ENCODE data around the gene CTSD.

CTSD gene

DNA sequence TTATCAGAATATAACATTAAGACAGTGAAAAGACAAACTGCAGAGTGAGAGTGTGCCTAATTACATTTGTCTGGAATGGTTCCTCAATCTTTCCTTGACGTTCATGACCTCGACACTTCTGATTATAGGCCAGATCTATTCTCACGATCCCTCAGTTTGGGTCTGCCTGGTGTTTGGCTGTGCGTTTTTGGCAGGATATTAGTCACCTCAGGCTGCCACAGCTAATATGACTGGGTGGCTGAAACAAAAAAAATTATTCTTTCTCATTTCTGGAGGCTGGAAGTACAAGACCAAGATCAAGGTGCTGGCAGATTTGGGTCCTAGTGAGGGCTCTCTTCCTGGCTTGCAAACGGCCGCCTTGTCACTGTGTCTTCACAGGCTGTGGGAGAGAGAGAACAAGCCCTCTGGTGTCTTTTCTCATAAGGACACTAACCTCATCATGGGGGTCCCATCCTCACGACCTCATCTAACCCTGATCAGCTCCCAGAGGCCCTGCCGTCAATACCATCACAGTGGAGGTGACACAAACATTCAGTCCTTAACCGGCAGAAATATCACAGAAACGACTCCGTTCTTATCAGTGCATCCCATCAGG is 36.5 kb downstream of the CTSD start:
- DNase-seq = peak; percentile 54

DNA sequence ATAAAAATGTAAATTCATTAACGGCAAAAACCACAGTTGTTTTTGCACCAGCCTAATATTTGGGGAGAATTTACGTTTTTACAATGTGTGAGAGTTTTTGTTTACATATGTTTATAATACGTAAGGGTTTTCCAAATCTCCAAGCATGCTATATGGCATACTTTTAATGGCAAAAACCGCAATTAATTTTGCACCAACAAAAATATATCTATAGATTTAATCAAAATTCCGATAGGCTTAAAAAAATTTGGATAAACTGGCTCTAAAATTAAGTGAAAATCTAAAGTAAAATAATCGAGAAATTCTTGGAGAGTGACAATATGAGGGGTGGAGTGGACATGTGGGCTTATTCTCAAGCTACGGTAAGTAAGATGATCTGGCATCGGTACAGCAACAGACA is 43.9 kb downstream of the CTSD start:
- no peak for DNase-seq

- DNase-seq = no peak
Measured at GRCh38 chr11:1718326-1718725, 45.4 kb downstream of the CTSD start.

GRCh38 chr11:1717745-1718144 is 46.0 kb downstream of the CTSD start:
- no peak for DNase-seq

GRCh38 chr11:1714908-1715885 is 48.5 kb downstream of the CTSD start:
- no peak for DNase-seq

DNA sequence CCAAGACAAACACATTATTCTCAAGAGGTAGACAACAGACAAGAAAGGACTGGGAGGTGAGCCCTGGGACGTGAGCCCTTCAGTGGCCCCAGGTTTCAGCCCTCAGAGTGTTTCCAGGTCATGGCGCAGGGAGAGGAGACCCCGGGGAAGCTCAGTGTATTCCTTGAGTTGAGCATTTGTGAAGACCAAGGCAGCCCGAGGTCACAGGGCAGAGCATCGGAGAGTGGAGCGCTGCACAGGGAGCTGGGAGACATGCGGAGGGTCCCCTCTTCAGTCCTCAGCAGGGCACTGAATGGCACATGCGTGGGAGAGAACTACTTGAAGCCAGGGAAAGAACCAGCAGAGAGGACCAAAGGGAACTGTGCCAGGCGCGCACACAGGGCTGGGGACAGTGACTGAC is 55.0 kb downstream of the CTSD start:
- DNase-seq = no peak

DNA sequence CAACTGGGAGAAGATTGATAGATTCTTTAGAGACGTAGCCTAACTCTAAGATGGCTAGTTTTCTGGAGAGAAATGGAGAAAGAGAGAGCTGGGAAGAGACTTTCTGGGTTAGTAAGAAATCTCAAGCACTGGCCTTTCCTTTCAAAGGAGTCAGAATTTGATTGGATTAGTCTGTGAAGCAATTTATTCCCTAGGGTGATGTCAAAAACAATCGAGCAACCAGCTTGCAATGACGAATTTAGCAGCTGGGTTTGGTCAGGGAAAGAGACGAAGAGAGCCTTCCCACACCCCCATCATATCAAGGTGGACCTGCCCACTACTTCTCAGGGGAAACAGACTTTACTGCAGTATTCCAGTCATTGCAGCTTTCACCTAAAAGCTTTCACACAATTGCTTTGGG is 56.0 kb downstream of the CTSD start:
- DNase-seq = no peak

DNA sequence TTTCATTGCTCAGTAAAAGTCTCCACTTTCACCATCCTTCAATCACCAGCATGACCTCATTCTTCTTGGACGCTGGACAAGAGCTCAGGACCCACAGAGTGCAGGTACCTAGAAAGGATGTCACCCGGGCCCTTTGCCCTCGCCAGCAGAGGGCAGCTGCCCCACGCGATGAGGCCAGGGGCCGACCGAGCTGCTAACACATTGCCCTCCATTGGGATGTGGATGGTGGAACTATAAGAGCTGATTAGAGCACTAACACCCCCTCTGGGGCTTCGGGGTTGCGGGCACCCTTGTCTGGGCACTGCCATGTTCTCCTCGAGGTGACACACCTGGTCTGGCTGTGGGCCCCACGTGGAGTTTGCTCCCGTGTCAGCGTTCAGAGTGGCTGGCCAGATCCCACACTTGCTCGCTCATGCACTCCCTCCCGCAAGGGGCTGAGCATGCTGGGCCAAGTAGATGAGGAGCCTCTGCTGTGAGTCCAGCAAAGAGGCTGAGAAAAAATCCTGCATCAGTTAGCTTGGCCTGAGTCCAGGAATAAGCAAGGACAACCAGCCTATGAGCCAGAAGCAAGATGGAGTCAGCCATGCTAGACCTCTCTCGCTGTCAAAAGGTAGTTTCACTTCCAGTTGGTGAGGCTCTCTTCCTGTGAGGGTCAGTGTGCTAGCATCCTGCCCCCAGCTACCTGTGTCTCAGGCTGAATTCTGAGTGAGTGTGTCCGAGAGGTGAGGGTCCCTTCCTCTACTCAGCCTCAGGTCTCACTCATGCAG is 56.9 kb downstream of the CTSD start:
- DNase-seq = peak; percentile 58

- DNase-seq = no peak
Measured at GRCh38 chr11:1705126-1706052, 58.3 kb downstream of the CTSD start.

- DNase-seq = no peak
Measured at GRCh38 chr11:1703146-1703545, 60.6 kb downstream of the CTSD start.

Data from activated CD8-positive, alpha-beta memory T cell treated with anti-CD3 and anti-CD28 coated beads for 24 hours (primary cell).